ENCODE measurements around the gene DCTD. TPM values are rescaled to one million over a fixed set of nuclear protein-coding genes. Genes with fewer than 3 reads are reported as not detected.

DCTD gene
- total RNA-seq, 1 experiment from 2014 or later: 100 TPM

- Histone ChIP-seq H2BK5ac (ENCODE audit: insufficient read length, low read length) (no peak overlapping the region), H3K4ac (ENCODE audit: low read depth, low read length) (no peak overlapping the region), H3K9me3 (ENCODE audit: control insufficient read depth, low read depth, low read length) (no peaks in the 10 kb centered on the region), H3K56ac (ENCODE audit: insufficient read length, low read depth, low read length) (no peak overlapping the region), H3K23me2 (ENCODE audit: insufficient read length, low read depth, low read length, poor library complexity, severe bottlenecking) (no peaks in the 10 kb centered on the region), H4K91ac (ENCODE audit: insufficient read length, low read depth, low read length) (no peak overlapping the region), H3K23ac (ENCODE audit: insufficient read length, low read depth, low read length) (no peak overlapping the region), H3K27me3 (ENCODE audit: insufficient read depth, low read length) (no peaks in the 10 kb centered on the region), H2BK12ac (ENCODE audit: insufficient read length, low read depth, low read length) (no peak overlapping the region), H2BK20ac (ENCODE audit: low read depth, low read length, poor library complexity, severe bottlenecking) (no peak overlapping the region), H4K8ac (replicated peaks; ENCODE audit: insufficient read length, low read depth, low read length) (no peak overlapping the region), H4K5ac (ENCODE audit: insufficient read length, low read depth, low read length) (no peak overlapping the region), H3K14ac (ENCODE audit: insufficient read depth, low read length) (no peak overlapping the region), H3K9ac (ENCODE audit: extremely low read depth, insufficient read length, low read length) (no peak overlapping the region), H3K4me2 (ENCODE audit: insufficient read depth, insufficient read length, low read length) (no peak overlapping the region), H2BK120ac (ENCODE audit: low read depth, low read length, poor library complexity, severe bottlenecking) (no peak overlapping the region), H2BK15ac (ENCODE audit: low read depth, low read length) (no peak overlapping the region), H3T11ph (ENCODE audit: low read length) (no peak overlapping the region), H3K27ac (ENCODE audit: insufficient read length, low read depth, low read length) (no peak overlapping the region), H2AFZ (ENCODE audit: low read length) (no peak overlapping the region), H3K79me1 (ENCODE audit: insufficient read depth, low read depth, low read length, poor library complexity, severe bottlenecking) (no peaks in the 10 kb centered on the region), H3K4me1 (ENCODE audit: insufficient read depth, low read length) (no peaks in the 10 kb centered on the region), H4K20me1 (ENCODE audit: control insufficient read depth, insufficient read depth, insufficient read length) (no peaks in the 10 kb centered on the region), H3K79me2 (ENCODE audit: insufficient read depth, low read length) (no peaks in the 10 kb centered on the region), H2AK5ac (ENCODE audit: insufficient read length, low read length) (no peak overlapping the region), H3K18ac (ENCODE audit: insufficient read length, low read depth, low read length) (no peak overlapping the region)
- no peaks in the 10 kb centered on the region for H3K9me3 Mint-ChIP-seq
- no CpG with 5 or more reads among the region's 2 CpGs for WGBS (ENCODE audit: extremely low coverage, insufficient read length, low lambda C conversion rate)
- H3K27ac Mint-ChIP-seq: no peak overlapping the region
- H3K4me1 Mint-ChIP-seq: peaks cover 13 to 16% of the 10 kb centered on the region in 2 experiments
- DNase-seq: no peak
- TF ChIP-seq CTCF (conservative IDR thresholded peaks at IDR 0.05): no peak
- H3K27me3 Mint-ChIP-seq (ENCODE audit: low read depth): peaks cover under 1% of the 10 kb centered on the region; the same call in 1 of the 2 replicates
- H3K4me3 Mint-ChIP-seq: no peak overlapping the region
- peaks cover 15 to 62% (median 55%) of the 10 kb centered on the region in 3 experiments; a peak in 6 of 7 replicates for H3K36me3 Mint-ChIP-seq (ENCODE audit: insufficient read depth in 1 of 3, low read depth in 3 of 3)
Measured at GRCh38 chr4:182913621-182914020, 3.6 kb downstream of the DCTD start.
